ENCODE data around the gene ANKRD31.

DNA sequence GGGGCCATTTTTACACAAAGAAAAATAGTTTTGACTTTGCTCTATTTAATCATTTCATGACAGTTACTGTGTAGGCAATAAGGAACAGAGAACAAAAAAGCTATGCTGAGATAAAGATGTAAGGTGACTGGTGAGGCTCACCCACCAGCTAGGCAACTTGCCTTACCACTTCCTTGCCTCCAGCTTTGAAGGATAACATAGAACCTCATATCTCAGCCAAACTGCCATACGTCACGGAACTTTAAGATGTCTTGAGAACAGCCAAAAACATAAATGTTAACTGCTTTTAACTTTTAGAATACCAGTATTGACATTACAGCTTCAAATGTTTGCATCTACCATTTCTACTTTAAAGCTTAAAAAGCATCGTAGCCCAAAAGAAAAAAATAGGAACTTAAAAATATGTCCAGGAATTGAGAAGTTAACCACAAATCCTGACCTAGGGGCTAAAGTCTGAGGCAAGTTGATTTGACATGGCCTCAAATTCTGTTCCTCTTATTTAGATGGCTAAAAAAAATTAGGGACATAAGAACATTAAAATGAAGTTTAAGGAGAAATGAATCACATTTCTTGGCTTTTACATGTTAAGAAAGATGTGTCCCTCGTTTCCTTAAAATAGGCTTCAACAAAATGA is 176.6 kb downstream of the ANKRD31 start:
- TF ChIP-seq TAF1 (IDR thresholded peaks at IDR 0.05; ENCODE audit: low read depth, low read length) (no peak), POLR2AphosphoS5 (IDR thresholded peaks at IDR 0.05; ENCODE audit: low read depth, low read length) (no peak), POLR2A (IDR thresholded peaks at IDR 0.05; ENCODE audit: low read depth, low read length) (no peak)

All from GM12891 (cell line).